NCI-H524 treated with DMSO at 0.1 percent for 48 hours (cell line): Measurements from ENCODE around the gene DACT2.
"Not testable (repeated sequence)": the region's sequence is repeated elsewhere in the genome, so short reads cannot be mapped to it uniquely, and the experiment has no call there.

Source experiments
- DNase-seq: peaks from one replicate; lab custom pipeline; 2025; lab: John Stamatoyannopoulos, UW

DACT2 gene, protein sequence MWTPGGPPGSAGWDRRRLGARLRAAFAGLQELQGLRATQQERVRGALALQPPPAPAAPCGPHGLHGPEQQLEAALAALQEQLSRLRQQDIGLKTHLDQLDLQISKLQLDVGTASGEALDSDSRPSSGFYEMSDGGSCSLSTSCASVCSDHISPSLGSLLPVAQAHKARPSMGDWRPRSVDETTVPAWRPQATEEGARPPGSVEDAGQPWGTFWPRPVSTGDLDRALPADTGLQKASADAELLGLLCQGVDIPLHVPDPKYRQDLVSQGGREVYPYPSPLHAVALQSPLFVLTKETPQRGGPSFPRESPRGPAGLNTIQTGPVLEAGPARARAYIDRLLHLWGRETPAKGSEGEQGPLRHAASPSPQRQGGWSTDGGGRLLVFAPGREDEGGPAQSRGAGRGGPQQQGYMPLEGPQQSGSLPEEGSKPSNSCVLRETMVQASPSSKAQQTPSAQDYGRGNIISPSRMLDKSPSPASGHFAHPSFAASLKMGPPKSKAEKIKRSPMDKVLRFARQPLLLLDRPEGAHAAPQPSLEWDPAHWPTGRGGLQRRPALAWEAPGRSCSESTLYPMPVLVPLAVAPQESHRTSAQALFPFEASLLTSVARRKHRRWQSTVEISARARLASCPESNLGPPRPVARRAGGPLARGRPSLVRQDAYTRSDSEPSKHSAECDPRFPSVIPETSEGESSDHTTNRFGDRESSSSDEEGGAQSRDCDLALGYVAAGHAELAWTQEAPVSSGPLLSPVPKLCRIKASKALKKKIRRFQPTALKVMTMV

DNA sequence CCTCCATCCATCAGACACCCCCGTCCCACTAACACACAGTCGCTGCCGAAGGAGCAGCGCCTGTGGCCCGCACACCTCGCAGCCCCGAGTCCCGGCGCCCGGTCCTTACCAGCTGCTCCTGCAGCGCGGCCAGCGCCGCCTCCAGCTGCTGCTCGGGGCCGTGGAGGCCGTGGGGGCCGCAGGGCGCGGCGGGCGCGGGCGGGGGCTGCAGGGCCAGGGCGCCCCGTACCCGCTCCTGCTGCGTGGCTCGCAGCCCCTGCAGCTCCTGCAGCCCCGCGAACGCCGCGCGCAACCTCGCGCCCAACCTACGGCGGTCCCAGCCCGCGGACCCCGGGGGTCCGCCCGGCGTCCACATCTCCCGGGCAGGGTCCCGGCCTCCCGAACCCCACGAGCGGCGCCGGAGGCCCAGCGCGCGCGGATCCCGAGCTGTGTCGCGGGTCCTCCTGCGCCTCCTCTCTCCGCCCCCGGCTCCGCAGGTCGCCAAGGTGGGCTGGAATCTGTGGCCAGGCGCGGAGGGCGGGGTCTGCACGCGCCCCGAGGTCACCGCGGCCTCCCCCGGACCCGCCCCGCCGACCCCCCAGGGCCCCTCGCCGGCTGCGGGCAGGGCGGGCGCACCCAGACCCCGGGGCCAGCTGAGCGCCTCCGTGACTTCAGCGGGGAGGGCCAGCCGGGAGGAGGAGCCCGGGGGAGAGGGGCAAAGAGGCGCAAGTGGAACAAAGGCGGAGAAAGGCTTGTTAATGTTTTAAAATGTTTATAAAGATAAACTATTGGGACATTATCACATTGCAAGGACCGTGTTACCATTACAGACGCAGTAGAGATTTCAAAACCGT lies at the start of gene DACT2:
DACT2 (minus strand) TSS at position 499 of the 833 bp plus-strand sequence; CDS start at position 355, 144 bp downstream.
- no peak for DNase-seq

DNA sequence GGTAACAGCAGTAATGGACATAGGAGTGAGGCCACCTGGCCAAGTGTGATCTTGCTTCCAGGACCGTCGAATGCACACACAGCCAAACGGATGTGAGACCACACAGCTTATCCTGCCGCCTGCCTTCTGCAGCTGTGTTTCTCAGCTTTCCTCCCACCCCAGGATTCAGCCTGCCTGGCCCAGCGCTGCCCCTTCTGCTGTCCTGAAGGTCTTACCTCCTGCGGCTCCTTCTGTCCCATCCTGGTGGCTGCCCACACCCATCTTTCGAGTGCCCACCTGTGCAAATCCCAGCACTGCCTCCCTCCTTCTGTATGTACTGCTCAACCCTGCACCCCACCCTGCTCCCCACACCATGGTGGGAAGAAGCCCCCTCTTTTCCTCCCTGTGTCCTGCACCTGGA lies 49.4 kb upstream of the DACT2 start:
- no peak for DNase-seq

DNA sequence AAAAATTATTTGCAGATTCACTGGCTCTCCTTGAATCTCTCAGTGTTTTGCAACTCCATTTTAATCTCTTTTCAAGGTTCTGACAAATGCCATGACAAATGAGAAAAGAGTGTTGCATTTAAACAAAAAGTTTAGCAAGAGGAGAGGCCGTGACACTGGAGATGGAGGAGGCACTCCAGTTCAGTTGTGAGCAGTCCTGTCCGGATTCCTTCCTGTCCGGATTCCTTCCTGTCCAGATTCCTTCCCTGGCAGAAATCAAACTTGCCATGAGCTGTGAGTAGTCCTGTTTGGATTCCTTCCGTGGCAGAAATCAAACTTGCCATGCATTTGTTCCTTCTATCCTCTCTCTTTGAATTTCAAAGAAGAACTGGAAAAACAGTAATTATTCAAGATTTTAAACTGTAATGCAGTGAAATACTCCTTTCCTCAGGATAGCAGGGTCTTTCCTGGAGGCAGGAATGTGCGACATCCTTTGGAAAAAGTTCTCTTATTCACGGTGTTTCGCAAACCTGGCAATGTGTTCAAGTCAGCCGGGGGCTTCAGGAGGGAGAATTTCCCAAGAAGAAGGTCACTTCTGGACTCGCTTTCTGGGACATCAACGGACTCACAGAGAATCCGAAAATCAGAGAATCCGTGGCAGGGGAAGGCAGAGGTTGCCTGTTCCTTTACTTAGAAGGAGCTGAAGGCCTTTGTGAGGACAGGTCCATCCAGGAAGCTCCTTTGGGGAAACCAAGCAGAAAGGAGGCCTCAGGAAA lies 48.7 kb upstream of the DACT2 start:
- no peak for DNase-seq

DNA sequence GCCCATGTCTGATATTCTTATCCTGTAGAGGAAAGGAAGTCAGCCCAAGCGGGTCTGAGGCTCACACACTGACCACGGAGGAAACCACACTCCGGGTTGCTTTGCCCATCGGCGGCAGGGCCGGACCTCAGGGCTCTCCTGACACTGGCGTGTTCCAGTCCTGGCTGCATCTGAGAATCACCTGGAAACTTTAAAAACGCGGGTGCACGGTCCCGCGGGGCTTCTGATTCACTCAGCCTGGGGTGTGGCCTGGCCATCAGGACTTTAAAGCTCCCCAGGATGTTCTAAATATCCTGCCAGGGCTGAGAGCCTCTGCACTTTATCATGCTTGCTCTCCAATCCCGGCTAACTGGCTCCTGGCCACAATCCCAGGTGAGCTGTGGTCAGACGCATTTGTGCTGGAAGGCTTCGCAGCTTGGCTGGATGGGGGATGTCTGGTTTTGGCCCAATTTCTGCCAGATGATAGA lies 47.7 kb upstream of the DACT2 start:
- no peak for DNase-seq

DNA sequence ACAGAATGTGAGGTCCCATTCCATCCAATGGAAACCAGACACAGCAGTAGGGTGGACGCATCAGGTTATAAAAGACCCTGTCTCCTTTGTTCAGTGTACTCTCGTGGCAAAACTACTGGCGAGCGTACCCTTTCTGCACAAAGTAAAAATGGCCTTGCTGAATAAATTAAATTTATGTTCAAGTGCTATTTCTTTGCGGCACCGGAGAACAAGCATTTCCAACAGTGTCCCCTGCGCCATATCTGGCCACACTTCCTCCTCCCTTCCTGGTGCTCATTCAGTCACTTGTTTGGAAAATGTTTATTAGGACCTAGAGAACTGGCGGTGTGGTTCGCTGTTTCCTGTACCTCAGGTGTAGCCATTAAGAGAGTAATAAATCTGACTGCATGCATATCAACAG lies 46.9 kb upstream of the DACT2 start:
- DNase-seq = no peak

DNA sequence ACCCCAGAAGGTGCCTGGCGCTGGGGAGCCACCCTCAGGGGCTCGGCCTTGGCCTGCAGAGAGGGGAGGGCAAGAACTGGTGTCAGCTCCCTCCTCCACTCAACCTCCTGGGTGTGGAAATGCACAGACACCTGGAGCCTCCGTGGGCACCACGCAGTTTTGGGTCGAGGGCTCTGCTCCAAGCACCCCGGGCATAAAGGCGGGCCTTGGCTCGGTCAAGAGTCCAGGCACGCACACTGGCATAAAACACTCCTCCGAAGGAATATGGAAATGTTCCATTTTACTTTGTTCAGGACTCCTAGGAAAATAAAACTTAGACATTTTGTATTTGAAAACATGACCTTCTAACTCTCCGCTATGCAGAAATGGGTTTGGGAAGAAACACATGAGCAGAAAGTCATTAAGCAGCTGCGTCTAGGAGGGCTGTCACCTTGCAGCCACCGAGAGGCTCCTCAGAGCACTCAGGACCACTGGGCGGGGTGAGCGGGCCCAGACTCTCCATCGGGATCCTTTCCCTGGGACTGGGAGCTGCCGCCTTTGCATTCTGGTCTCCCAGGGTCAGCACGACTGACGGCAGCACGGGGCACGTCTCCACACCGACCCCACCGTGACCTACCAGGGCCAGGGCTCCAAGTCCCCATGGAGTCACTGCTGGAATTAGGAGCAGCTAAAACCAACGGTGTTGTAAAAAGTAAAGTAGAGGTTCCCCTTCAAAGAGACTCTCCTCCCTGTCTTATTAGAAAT lies 46.0 kb upstream of the DACT2 start:
- no peak for DNase-seq

DNA sequence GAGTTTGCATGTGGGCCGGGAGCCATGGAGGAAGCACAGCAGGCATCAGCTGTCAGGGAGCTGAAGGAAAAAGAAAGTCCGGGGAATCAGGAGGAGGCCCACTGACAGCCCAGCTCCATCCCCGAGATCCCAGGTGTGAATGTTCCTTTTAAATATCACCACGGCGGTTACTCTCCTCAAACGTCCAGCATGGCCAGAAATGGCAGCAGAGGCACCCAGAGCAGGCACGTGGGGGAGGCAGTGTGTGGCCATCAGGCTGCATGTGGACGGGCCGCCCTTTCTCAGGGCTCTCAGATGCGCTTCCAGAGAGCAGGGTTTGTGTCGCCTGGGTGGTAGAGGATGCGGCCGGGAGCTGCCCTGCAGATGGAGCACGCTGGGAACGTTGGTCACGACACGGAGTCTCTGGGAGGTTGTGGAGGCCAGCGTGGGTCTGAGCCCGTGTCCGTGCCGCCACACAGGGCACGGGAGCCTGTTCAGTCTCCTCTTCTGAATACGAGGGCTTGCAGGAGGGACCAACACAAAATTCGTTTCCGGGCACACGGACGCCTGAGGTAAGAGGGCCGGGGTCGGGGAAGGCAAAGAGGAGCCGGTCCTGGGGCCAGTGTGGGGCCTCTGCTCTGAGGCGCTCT lies 45.3 kb upstream of the DACT2 start:
- DNase-seq = no peak

DNA sequence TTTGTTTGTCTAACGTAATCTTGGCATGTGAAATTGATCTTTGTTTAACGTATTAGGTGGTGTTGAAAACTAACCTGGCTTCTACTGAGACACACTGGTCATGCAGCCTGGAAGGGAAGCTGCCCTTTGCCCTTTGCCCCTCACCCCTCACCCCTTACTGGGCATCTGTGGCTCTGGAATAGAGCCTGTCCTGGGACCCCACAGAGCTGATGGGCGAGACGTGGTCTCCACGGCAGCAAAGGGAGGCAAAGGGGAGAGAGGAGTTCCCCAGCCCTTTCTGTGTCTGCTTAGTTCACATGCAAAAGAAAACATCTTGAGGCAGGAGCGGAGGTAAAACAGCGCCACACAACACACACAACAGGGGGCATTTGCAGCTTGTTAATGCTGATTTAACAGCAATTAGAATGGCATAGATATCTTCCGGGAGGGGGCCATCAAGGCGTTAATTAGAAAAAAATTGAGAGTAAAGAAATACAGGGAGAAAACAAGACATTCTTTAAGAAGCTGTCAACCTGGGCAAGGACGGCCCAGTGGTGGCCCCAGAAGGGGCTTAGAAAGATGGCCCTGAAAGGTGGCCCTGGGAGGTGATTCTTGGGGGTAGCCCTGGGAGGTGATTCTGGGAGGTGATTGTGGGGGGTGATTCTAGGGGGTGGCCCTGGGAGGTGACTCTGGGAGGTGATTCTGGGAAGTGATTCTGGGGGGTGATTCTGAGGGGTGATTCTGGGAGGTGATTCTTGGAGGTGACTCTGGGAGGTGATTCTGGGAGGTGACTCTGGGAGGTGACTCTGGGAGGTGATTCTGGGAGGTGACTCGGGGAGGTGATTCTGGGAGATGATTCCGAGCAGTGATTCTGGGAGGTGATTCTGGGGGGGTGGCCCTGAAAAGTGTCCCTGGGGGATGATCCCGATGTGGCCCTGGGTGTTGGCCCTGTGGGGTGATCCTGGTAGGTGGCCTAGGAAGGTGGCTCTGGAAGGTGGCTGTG lies 44.5 kb upstream of the DACT2 start:
- DNase-seq = no peak

DNA sequence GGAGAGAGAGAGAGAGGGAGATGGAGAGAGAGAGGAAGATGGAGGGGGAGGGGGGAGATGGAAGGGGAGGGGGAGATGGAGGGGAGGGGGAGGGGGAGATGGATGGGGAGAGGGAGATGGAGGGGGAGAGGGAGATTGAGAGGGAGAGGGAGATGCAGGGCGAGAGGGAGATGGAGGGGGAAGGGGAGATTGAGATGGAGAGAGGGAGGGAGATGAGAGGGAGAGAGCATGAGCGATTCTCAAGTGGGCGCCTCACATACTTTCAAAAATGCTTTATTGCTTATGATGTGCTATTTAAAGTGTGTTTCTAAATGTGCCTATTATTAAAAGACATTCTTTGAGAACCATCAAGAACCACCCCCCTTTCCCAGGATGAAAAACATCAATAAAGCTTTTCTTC lies 43.7 kb upstream of the DACT2 start:
- no peak for DNase-seq

DNA sequence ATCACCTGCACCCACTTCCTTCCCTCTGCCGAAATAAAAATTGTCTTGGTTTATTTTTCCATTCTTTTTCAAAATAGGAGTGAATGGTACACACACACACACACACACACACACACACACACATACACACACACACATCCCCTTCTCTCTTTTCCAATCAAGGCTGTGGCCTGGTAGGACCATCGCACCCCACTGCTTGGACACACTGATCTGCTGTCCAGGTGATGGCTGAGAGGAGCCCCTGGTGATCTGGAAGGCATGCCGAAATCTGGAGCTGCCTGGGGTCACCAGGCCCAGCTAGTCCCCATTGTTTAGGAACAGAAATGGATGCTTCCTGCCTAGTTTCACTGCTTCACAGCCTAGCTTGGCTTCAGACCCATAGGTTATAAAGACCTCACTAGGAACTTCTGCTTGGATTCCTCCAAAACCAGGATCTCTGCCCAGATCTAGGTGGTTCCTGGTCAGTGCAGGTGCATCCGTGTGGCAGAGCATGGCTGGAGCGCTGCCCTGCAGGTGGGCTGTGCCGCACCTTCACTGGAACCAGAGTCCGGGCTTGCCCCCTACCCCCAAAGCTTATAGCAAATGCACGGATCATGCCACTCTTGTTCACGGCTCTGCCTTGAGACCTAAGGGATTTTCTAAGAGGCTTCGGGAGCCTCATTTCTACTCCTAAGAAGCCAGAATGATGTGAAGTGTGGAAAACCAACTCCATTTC lies 42.9 kb upstream of the DACT2 start:
- no peak for DNase-seq

DNA sequence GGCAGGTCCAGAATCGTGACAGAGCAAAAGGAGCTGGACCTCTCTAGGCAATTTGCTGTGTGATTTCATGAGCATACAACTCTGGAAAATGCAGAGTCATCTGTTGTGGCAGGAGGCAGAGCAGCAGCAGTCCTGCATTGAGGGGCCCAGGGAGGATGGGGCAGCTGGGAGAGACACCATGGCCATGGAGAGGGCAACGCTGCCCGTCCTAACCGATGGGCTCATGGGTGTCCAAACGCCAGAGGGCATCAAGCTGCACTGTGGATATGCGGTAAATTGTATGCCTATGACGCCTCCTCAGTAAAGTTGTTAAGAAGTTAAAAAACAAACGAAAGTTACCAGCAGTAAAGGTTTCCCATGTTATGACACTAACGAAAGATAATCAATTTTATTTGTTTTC lies 42.2 kb upstream of the DACT2 start:
- no peak for DNase-seq

DNA sequence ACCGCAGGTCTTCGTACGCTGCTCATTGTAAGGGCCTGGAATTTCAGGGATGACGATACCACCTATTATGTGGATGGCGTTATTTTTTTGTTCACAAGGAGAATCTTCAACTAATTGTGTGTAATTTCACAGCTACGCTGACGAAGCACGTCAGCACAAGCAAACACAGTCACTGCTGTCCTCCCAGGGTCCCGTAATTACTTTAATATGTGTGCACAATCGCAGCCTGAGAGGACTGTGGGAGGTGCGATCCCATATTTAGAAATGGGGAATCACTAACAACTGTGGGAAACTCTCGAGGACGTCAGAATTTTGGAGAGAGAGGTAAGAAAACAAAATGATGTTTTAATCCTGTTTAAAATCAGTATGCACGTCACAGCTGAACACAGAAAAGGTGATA lies 40.2 kb upstream of the DACT2 start:
- no peak for DNase-seq

DNA sequence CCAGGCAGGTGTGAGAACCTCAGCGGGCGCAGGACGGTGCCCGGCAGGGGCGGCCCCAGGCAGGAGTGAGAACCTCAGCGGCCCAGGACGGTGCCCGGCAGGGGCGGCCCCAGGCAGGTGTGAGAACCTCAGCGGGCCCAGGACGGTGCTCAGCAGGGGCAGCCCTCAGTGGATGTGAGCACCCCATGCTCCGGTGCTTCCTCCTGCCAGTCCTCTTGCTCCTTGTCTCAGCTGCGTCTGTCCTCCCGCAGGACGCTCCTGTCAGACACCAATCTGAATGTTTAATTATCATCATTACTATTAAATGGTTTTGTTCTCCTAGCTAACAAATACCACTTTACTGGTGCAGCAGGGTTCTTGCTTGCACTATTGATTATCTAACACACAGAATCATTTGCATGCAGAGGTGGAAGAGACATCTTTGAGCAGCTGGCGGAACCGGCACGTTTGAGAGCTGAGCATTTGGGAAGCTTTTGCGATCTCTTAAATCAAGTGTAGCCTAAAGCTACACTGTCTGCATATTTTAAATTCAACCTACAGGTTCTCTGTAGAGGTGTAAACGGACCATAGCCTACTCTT lies 39.4 kb upstream of the DACT2 start:
- DNase-seq = no peak

DNA sequence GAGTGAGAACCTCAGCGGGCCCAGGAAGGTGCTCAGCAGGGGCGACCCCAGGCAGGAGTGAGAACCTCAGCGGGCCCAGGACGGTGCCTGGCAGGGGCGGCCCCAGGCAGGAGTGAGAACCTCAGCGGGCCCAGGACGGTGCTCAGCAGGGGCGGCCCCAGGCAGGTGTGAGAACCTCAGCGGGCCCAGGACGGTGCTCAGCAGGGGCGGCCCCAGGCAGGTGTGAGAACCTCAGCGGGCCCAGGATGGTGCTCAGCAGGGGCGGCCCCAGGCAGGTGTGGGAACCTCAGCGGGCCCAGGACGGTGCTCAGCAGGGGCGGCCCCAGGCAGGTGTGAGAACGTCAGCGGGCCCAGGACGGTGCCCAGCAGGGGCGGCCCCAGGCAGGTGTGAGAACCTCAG lies 37.3 kb upstream of the DACT2 start:
- DNase-seq = not testable (repeated sequence)

DNA sequence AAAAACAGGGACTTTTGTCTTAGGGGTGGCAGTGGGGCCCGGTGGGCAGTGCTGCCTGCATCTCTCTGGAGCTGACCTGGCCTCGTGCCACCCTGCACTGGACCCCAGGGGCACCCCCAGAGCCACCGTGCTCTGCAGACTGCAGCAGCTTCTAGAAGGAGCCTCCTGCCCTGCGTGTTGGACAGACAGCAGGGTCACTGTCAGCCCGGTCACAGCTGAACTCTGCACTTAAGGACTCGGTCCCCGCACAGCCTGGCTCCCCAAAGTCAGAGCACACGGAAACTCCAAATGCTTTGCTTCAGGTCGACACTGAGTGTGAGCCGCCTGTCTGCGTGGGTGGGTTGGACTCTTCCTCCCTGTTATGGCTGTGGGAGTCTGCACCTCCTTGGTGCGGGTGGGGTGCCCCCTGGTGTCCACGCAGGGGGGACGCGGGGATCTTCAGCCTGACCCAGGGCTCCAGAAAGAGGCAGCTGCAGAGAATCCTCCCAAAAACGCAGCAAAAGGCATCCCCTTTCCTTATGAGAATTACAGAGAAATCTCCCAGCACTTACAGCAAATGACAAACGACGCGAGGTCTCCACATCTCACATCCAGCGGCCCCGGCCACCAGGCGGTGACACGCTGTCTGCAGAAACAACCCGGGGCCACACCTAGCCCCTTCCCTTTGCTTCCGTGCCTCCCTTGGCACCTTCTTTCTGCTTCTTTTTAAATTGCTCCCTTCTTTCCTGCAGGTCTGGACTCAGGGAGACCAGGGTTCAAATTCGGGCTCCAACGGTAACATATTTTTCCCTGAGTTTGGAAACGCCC lies 36.3 kb upstream of the DACT2 start:
- DNase-seq = no peak

DNA sequence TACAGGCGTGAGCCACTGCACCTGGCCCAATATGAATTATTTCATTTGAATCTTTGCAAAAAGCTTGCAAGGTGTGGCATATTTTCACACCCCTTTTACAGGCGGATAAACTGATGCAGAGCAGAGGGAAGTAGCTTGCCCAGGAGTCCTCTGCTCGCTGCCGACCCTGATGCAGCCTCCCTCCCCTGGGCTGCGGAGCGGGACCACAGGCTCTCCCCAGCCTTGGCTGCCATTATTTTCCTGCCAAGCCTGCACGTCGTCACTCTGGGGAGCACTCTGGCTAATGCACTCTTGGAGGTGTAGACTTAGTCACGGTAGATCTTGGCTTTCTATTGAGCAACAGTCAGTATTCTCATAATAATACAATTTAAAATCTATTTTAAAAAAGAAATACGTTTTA lies 34.8 kb upstream of the DACT2 start:
- DNase-seq = no peak

DNA sequence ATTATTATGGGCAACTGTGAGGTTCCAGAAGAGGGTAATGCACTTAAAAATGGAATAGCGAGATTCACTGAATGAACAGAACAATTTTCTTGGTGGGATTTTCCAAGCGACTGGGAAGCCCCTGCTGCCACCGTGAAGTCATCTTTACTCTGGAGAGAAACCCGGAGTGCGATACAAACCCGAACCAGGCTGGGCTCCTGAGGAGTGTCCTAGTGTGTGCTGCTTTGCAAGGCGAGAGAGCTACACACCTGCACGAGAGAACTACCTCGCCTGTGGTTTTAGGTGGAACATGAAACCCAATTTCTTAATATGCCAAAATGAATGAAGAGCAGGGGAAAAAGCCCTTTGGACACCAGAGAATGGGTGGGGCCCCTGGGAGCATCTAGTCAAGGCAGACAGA lies 33.5 kb upstream of the DACT2 start:
- DNase-seq = no peak
